Esophagus squamous epithelium (tissue), 5 donors: ENCODE results near the gene IQCH. TPM values are rescaled to one million over a fixed set of nuclear protein-coding genes. Genes with fewer than 3 reads are reported as not detected.

Experiments used
- DNase-seq: peaks from one replicate; lab custom pipeline; 2025; lab: John Stamatoyannopoulos, UW
- H3K27ac ChIP-seq, 4 donors: fragments of 200-600 bp; sonication (generic); one replicate each; pipeline ENCODE4 v1.5.1; 2016 to 2019; ENCODE audit warnings: mild to moderate bottlenecking in 1 of 4
- H3K27me3 ChIP-seq, 4 donors: fragments of 200-600 bp; sonication (generic); 1 replicate in 3 of 4; 2 replicates in 1 of 4; pipeline versions ENCODE4 v1.5.1 to v1.6.0; 2017 to 2021; ENCODE audit warnings: antibody characterized with exemption in 1 of 4
- H3K36me3 ChIP-seq, 3 donors: fragments of 200-600 bp; sonication (generic); one replicate each; pipeline ENCODE4 v1.5.1; 2016 to 2019
- H3K4me1 ChIP-seq, 3 donors: fragments of 200-600 bp; sonication (generic); one replicate each; pipeline ENCODE4 v1.5.1; 2017 to 2019
- H3K4me3 ChIP-seq, 4 donors: fragments of 200-600 bp; sonication (generic); 1 replicate in 3 of 4; 2 replicates in 1 of 4; pipeline ENCODE4 v1.5.1; 2016 to 2019; ENCODE audit warnings: mild to moderate bottlenecking in 2 of 4, moderate library complexity in 1 of 4
- H3K9me3 ChIP-seq, 3 donors: fragments of 200-600 bp; sonication (generic); one replicate each; pipeline ENCODE4 v1.5.1; 2016 to 2019
- CTCF ChIP-seq, 6 experiments: fragments of 450-650 bp in 4 of 6; fragments of 200-600 bp in 2 of 6; sonication (generic) in 2 of 6; IDR thresholded peaks; one replicate each; pipeline ENCODE4 v1.5.1; 2016 to 2019; ENCODE audit warnings: antibody characterized with exemption in 6 of 6, mild to moderate bottlenecking in 4 of 6, moderate library complexity in 4 of 6
- POLR2A ChIP-seq, 4 donors: fragments of 450-650 bp; IDR thresholded peaks; one replicate each; pipeline ENCODE4 v1.6.1; 2017; ENCODE audit warnings: antibody characterized with exemption in 4 of 4, mild to moderate bottlenecking in 4 of 4, moderate library complexity in 3 of 4
- WGBS, 2 donors: methylation state at CpG; one replicate each; pipeline ENCODE4 v1.1.5; 2018; 5-methylcytosine and 5-hydroxymethylcytosine counted together
- intact Hi-C: fragments of 100-400 bp; cut with DNase I; formaldehyde crosslinking; loops from one replicate; pipeline ENCODE4 v1.15.0; 2022
- total RNA-seq, 4 donors: library from RNA; depleted of rRNA; stranded (reverse); fragments of >200 nt; gene quantifications; one replicate each; pipeline ENCODE4 v1.1.0, GENCODE V29; 2016
- donor health status: DM: yes; HTN: yes; CAD: no.

IQCH gene
- total RNA-seq, 4 donors from 2014 or later, result 1.9 to 3.1 (median 3.0) TPM; not detected in 1

- Histone ChIP-seq H3K27ac (no peak overlapping the region), H3K9me3 (no peaks in the 10 kb centered on the region), H3K36me3 (peaks cover 0 to 11% (median 0%) of the 10 kb centered on the region in 3 donors), H3K4me1 (peaks cover 13 to 68% (median 16%) of the 10 kb centered on the region in 3 donors), H3K27me3 (no peaks in the 10 kb centered on the region), H3K4me3 (no peak overlapping the region)
- intact Hi-C loops, result no loop called here
- DNase-seq, result no peak
- TF ChIP-seq POLR2A (IDR thresholded peaks at IDR 0.05) (no peak), CTCF (IDR thresholded peaks at IDR 0.05) (no peak)
- 80 to 92% methylated on average over 3 of the region's 3 CpGs for WGBS, 2 donors
Measured at GRCh38 chr15:67544475-67544874, 289.9 kb downstream of the IQCH start.

- peaks cover 0 to 20% (median 0%) of the 10 kb centered on the region in 3 donors for H3K36me3 ChIP-seq
- no peak for DNase-seq
- peaks cover 11 to 66% (median 13%) of the 10 kb centered on the region in 3 donors for H3K4me1 ChIP-seq
- intact Hi-C loops, result no loop called here
- TF ChIP-seq POLR2A (IDR thresholded peaks at IDR 0.05) (no peak), CTCF (IDR thresholded peaks at IDR 0.05) (no peak)
- 68 to 83% methylated on average over 3 of the region's 3 CpGs for WGBS, 2 donors
- H3K27ac ChIP-seq, result no peak overlapping the region
- no peak overlapping the region for H3K4me3 ChIP-seq
- H3K27me3 ChIP-seq, result no peaks in the 10 kb centered on the region
- H3K9me3 ChIP-seq, result no peaks in the 10 kb centered on the region
Measured at GRCh38 chr15:67545864-67546263, 291.3 kb downstream of the IQCH start.

- 74 to 83% methylated on average over 2 of the region's 2 CpGs for WGBS, 2 donors
- Histone ChIP-seq H3K9me3 (no peaks in the 10 kb centered on the region), H3K4me1 (peaks cover 11 to 59% (median 13%) of the 10 kb centered on the region in 3 donors), H3K27ac (no peak overlapping the region), H3K36me3 (peaks cover 0 to 32% (median 0%) of the 10 kb centered on the region in 3 donors), H3K4me3 (no peak overlapping the region), H3K27me3 (no peaks in the 10 kb centered on the region)
- intact Hi-C loops, result no loop called here
- DNase-seq, result no peak
- TF ChIP-seq POLR2A (IDR thresholded peaks at IDR 0.05) (no peak), CTCF (IDR thresholded peaks at IDR 0.05) (no peak)
Measured at GRCh38 chr15:67547064-67547463, 292.5 kb downstream of the IQCH start.

GRCh38 chr15:67547836-67548235 lies 293.2 kb downstream of the IQCH start:
- intact Hi-C loops, result no loop called here
- WGBS, 2 donors, result 65 to 68% methylated on average over 3 of the region's 3 CpGs

More at GRCh38 chr15:67547836-67548235, 293.2 kb downstream of the IQCH start:
- H3K27ac ChIP-seq, result peak overlapping the region in 2 of 4 donors; percentile 11 to 17
- H3K4me1 ChIP-seq, result peaks cover 11 to 58% (median 13%) of the 10 kb centered on the region in 3 donors
- no peaks in the 10 kb centered on the region for H3K27me3 ChIP-seq
- TF ChIP-seq POLR2A (IDR thresholded peaks at IDR 0.05) (no peak), CTCF (IDR thresholded peaks at IDR 0.05) (no peak)
- H3K9me3 ChIP-seq, result no peaks in the 10 kb centered on the region
- no peak overlapping the region for H3K4me3 ChIP-seq
- peaks cover 0 to 40% (median 0%) of the 10 kb centered on the region in 3 donors for H3K36me3 ChIP-seq
- DNase-seq, result no peak
